ENCODE results near the gene MCCC2.

The MCCC2 gene

GRCh38 chr5:71679714-71680113 is 92.6 kb downstream of the MCCC2 start:
- TF ChIP-seq CTCF (IDR thresholded peaks at IDR 0.05; ENCODE audit: low read depth, low read length): no peak
- no peak for DNase-seq (ENCODE audit: extremely low read depth, low read depth)

- no peak for DNase-seq (ENCODE audit: extremely low read depth, low read depth)
- TF ChIP-seq CTCF (IDR thresholded peaks at IDR 0.05; ENCODE audit: low read depth, low read length): no peak
Measured at GRCh38 chr5:71680510-71680909, 93.4 kb downstream of the MCCC2 start.

- TF ChIP-seq CTCF (IDR thresholded peaks at IDR 0.05; ENCODE audit: low read depth, low read length): no peak
- DNase-seq (ENCODE audit: extremely low read depth, low read depth): no peak
Measured at GRCh38 chr5:71681296-71681695, 94.2 kb downstream of the MCCC2 start.

GRCh38 chr5:71684309-71684708 is 97.2 kb downstream of the MCCC2 start:
- TF ChIP-seq CTCF (IDR thresholded peaks at IDR 0.05; ENCODE audit: low read depth, low read length): no peak
- DNase-seq (ENCODE audit: extremely low read depth, low read depth): no peak

- DNase-seq (ENCODE audit: extremely low read depth, low read depth): no peak
- no peak for TF ChIP-seq CTCF (IDR thresholded peaks at IDR 0.05; ENCODE audit: low read depth, low read length)
Measured at GRCh38 chr5:71693828-71694427, 106.8 kb downstream of the MCCC2 start.

GRCh38 chr5:71695071-71695470 is 107.9 kb downstream of the MCCC2 start:
- DNase-seq (ENCODE audit: extremely low read depth, low read depth): no peak
- no peak for TF ChIP-seq CTCF (IDR thresholded peaks at IDR 0.05; ENCODE audit: low read depth, low read length)

- DNase-seq (ENCODE audit: extremely low read depth, low read depth): no peak
- no peak for TF ChIP-seq CTCF (IDR thresholded peaks at IDR 0.05; ENCODE audit: low read depth, low read length)
Measured at GRCh38 chr5:71695595-71695994, 108.5 kb downstream of the MCCC2 start.

All from AG09319 (cell line).